HG02588 (cell line): ENCODE data around the gene TMEM235.
"Not testable (repeated sequence)": the region's sequence is repeated elsewhere in the genome, so short reads cannot be mapped to it uniquely, and the experiment has no call there.

ENCODE experiments used
- ATAC-seq: cut with Tn5 transposase; IDR thresholded peaks from one replicate; pipeline ENCODE4 v1.9.1; 2021; ENCODE audit warnings: mild to moderate bottlenecking, moderate library complexity; ENCODE audit not compliant: unreplicated experiment

TMEM235 gene

GRCh38 chr17:78237401-78238012 lies 6.1 kb downstream of the TMEM235 start:
- no peak for ATAC-seq

GRCh38 chr17:78238823-78239488 lies 7.5 kb downstream of the TMEM235 start:
- ATAC-seq: no peak

GRCh38 chr17:78239489-78239931 lies 8.1 kb downstream of the TMEM235 start:
- no peak for ATAC-seq

GRCh38 chr17:78240012-78240655 lies 8.7 kb downstream of the TMEM235 start:
- no peak for ATAC-seq

GRCh38 chr17:78240839-78241238 lies 9.4 kb downstream of the TMEM235 start:
- no peak for ATAC-seq

GRCh38 chr17:78241277-78242023 lies 10.0 kb downstream of the TMEM235 start:
- ATAC-seq: no peak

- no peak for ATAC-seq
Observed at GRCh38 chr17:78242024-78242742, 10.8 kb downstream of the TMEM235 start.

- no peak for ATAC-seq
Observed at GRCh38 chr17:78247304-78247703, 15.9 kb downstream of the TMEM235 start.

GRCh38 chr17:78248051-78248914 lies 16.9 kb downstream of the TMEM235 start:
- ATAC-seq: no peak

GRCh38 chr17:78249074-78249817 lies 17.8 kb downstream of the TMEM235 start:
- ATAC-seq: no peak

GRCh38 chr17:78249818-78250806 lies 18.7 kb downstream of the TMEM235 start:
- no peak for ATAC-seq

GRCh38 chr17:78250891-78251772 lies 19.7 kb downstream of the TMEM235 start:
- peak; percentile 49 for ATAC-seq

GRCh38 chr17:78251773-78252103 lies 20.3 kb downstream of the TMEM235 start:
- ATAC-seq: no peak

GRCh38 chr17:78252111-78252634 lies 20.7 kb downstream of the TMEM235 start:
- no peak for ATAC-seq

- ATAC-seq: no peak
Observed at GRCh38 chr17:78252701-78253635, 21.5 kb downstream of the TMEM235 start.

- not testable (repeated sequence) for ATAC-seq
Observed at GRCh38 chr17:78253636-78253945, 22.2 kb downstream of the TMEM235 start.
